Gastrocnemius medialis (tissue), 4 donors: ENCODE results near the gene IMP4.

ENCODE experiments used
- CTCF ChIP-seq, 5 experiments: fragments of 450-650 bp in 3 of 5; fragments of 200-600 bp in 2 of 5; sonication (generic) in 2 of 5; IDR thresholded peaks in 4 of 5; conservative IDR thresholded peaks in 1 of 5; 1 replicate in 4 of 5; 2 replicates in 1 of 5; pipeline ENCODE4 v1.5.1; 2016 to 2019; ENCODE audit warnings: antibody characterized with exemption in 5 of 5, mild to moderate bottlenecking in 3 of 5, moderate library complexity in 3 of 5
- POLR2A ChIP-seq, 2 donors: fragments of 450-650 bp; IDR thresholded peaks; one replicate each; pipeline ENCODE4 v1.6.1; 2017; ENCODE audit warnings: antibody characterized with exemption in 2 of 2, mild to moderate bottlenecking in 2 of 2, moderate library complexity in 2 of 2

- TF ChIP-seq POLR2A (IDR thresholded peaks at IDR 0.05) (no peak), CTCF (IDR thresholded peaks at IDR 0.05 in 4 of 5, conservative IDR thresholded peaks at IDR 0.05 in 1 of 5) (no peak)
Measured at GRCh38 chr2:130344578-130344977, 1.9 kb downstream of the IMP4 start.
